GM12878 (cell line): Measurements from ENCODE around the gene CNMD.

Experiments used
- BHLHE40 ChIP-seq, 2 experiments: fragments of 450-650 bp in 1 of 2; IDR thresholded peaks; 2 replicates each; pipeline ENCODE4 v1.6.1; 2011 to 2017; ENCODE audit warnings: low read depth in 2 of 2, borderline replicate concordance in 1 of 2, improper control_type of control experiment in 1 of 2, low read length in 1 of 2, mild to moderate bottlenecking in 1 of 2
- CREB1 ChIP-seq: IDR thresholded peaks from 2 replicates; pipeline ENCODE4 v1.6.1; 2012; ENCODE audit warnings: low read depth, mild to moderate bottlenecking, inconsistent platforms
- EP300 ChIP-seq, 2 experiments: fragments of 150-350 bp in 1 of 2; IDR thresholded peaks; 2 replicates each; pipeline ENCODE4 v1.6.1; 2011 to 2012; ENCODE audit warnings: low read depth in 2 of 2, low read length in 2 of 2, borderline replicate concordance in 1 of 2, improper control_type of control experiment in 1 of 2, inconsistent platforms in 1 of 2; ENCODE audit not compliant: control insufficient read depth in 1 of 2
- ESRRA ChIP-seq: IDR thresholded peaks from 2 replicates; pipeline ENCODE4 v1.6.1; 2012; ENCODE audit warnings: mild to moderate bottlenecking, low read length, improper control_type of control experiment
- FOXM1 ChIP-seq: IDR thresholded peaks from 2 replicates; pipeline ENCODE4 v1.6.1; 2012; ENCODE audit warnings: low read depth, mild to moderate bottlenecking, inconsistent platforms, low read length, moderate library complexity
- HDAC6 ChIP-seq: fragments of 200-600 bp; sonication (generic); IDR thresholded peaks from one replicate; pipeline ENCODE4 v1.8.0; 2017; ENCODE audit warnings: antibody characterized with exemption; ENCODE audit not compliant: unreplicated experiment
- POLR2AphosphoS2 ChIP-seq: IDR thresholded peaks from 2 replicates; pipeline ENCODE4 v1.6.1; 2011; ENCODE audit warnings: low read depth, mild to moderate bottlenecking, low read length, improper control_type of control experiment, moderate library complexity
- STAT1 ChIP-seq: fragments of 450-650 bp; conservative IDR thresholded peaks from 2 replicates; pipeline ENCODE4 v1.6.1; 2014; ENCODE audit warnings: antibody characterized with exemption, mild to moderate bottlenecking
- TF ChIP-seq, protein P1 (sequence below), 3 experiments: IDR thresholded peaks in 2 of 3; conservative IDR thresholded peaks in 1 of 3; 2 replicates each; pipeline ENCODE4 v1.5.1; 2011; ENCODE audit warnings: low read depth in 3 of 3, low read length in 3 of 3, mild to moderate bottlenecking in 3 of 3, control low read depth in 2 of 3, moderate library complexity in 2 of 3, inconsistent platforms in 1 of 3, mixed read lengths in 1 of 3; ENCODE audit not compliant: control insufficient read depth in 2 of 3, insufficient read depth in 1 of 3; ENCODE audit errors: extremely low read depth in 1 of 3
- TF ChIP-seq, protein P2 (sequence below): IDR thresholded peaks from 2 replicates; pipeline ENCODE4 v1.6.1; 2012; ENCODE audit warnings: low read depth, low read length, improper control_type of control experiment
- TF ChIP-seq, protein P3 (sequence below): fragments of 450-650 bp; IDR thresholded peaks from 2 replicates; pipeline ENCODE4 v1.6.1; 2016; ENCODE audit warnings: mild to moderate bottlenecking
- TF ChIP-seq, protein P4 (sequence below): fragments of 450-650 bp; IDR thresholded peaks from 2 replicates; pipeline ENCODE4 v1.6.1; 2014; ENCODE audit warnings: mild to moderate bottlenecking

DNA sequence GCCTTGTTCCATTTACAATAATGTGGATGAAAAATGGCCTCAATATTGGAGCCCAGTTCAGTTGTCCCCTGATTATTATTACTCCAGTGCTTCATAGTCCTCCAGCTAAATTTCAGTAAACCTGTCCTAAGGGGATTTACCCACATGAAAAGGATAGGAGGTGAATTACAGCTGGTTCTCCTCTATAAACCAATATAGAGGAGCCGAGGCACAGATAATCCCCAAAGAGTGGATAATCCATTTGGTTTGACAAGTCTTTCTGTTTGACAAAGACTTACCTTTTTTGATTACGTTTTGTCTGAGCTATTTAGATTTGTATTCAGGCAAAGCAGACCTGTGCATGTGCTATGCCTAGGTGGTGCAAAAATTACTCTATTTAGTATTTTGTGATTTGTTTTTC is 2.7 kb downstream of the CNMD start:
- TF ChIP-seq, protein P1, sequence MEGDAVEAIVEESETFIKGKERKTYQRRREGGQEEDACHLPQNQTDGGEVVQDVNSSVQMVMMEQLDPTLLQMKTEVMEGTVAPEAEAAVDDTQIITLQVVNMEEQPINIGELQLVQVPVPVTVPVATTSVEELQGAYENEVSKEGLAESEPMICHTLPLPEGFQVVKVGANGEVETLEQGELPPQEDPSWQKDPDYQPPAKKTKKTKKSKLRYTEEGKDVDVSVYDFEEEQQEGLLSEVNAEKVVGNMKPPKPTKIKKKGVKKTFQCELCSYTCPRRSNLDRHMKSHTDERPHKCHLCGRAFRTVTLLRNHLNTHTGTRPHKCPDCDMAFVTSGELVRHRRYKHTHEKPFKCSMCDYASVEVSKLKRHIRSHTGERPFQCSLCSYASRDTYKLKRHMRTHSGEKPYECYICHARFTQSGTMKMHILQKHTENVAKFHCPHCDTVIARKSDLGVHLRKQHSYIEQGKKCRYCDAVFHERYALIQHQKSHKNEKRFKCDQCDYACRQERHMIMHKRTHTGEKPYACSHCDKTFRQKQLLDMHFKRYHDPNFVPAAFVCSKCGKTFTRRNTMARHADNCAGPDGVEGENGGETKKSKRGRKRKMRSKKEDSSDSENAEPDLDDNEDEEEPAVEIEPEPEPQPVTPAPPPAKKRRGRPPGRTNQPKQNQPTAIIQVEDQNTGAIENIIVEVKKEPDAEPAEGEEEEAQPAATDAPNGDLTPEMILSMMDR (IDR thresholded peaks at IDR 0.05 in 2 of 3, conservative IDR thresholded peaks at IDR 0.05 in 1 of 3; ENCODE audit: control insufficient read depth in 2 of 3, extremely low read depth in 1 of 3, insufficient read depth in 1 of 3, low read depth in 3 of 3, low read length in 3 of 3) = no peak
- TF ChIP-seq POLR2AphosphoS2 (no peak), ESRRA (no peak), HDAC6 (no peak), CREB1 (no peak), EP300 (IDR thresholded peaks at IDR 0.05; ENCODE audit: borderline replicate concordance in 1 of 2, control insufficient read depth in 1 of 2, low read depth in 2 of 2, low read length in 2 of 2) (no peak), BHLHE40 (IDR thresholded peaks at IDR 0.05; ENCODE audit: borderline replicate concordance in 1 of 2, low read depth in 2 of 2, low read length in 1 of 2) (no peak), STAT1 (no peak), FOXM1 (no peak)
- TF ChIP-seq, protein P2, sequence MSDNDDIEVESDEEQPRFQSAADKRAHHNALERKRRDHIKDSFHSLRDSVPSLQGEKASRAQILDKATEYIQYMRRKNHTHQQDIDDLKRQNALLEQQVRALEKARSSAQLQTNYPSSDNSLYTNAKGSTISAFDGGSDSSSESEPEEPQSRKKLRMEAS = no peak
- TF ChIP-seq, protein P3, sequence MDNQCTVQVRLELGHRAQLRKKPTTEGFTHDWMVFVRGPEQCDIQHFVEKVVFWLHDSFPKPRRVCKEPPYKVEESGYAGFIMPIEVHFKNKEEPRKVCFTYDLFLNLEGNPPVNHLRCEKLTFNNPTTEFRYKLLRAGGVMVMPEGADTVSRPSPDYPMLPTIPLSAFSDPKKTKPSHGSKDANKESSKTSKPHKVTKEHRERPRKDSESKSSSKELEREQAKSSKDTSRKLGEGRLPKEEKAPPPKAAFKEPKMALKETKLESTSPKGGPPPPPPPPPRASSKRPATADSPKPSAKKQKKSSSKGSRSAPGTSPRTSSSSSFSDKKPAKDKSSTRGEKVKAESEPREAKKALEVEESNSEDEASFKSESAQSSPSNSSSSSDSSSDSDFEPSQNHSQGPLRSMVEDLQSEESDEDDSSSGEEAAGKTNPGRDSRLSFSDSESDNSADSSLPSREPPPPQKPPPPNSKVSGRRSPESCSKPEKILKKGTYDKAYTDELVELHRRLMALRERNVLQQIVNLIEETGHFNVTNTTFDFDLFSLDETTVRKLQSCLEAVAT = no peak
- TF ChIP-seq, protein P4, sequence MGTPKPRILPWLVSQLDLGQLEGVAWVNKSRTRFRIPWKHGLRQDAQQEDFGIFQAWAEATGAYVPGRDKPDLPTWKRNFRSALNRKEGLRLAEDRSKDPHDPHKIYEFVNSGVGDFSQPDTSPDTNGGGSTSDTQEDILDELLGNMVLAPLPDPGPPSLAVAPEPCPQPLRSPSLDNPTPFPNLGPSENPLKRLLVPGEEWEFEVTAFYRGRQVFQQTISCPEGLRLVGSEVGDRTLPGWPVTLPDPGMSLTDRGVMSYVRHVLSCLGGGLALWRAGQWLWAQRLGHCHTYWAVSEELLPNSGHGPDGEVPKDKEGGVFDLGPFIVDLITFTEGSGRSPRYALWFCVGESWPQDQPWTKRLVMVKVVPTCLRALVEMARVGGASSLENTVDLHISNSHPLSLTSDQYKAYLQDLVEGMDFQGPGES = no peak
